ENCODE measurements around the gene SAMD4B.
"Not testable (repeated sequence)": the region's sequence is repeated elsewhere in the genome, so short reads cannot be mapped to it uniquely, and the experiment has no call there.

- not testable (repeated sequence) for TF ChIP-seq CTCF, POLR2A (IDR thresholded peaks at IDR 0.05)
These were observed 2.1 kb upstream of the SAMD4B start for GRCh38 chr19:39340156-39340555.
